K562 (cell line): ENCODE measurements around the gene DCUN1D2. TPM values are rescaled to one million over a fixed set of nuclear protein-coding genes. Genes with fewer than 3 reads are reported as not detected.

ENCODE experiments used
- ATAC-seq: fragments of 200-7000 bp; cut with Tn5 transposase; 3 replicates; pipeline ENCODE4 v1.9.1; 2020; ENCODE audit warnings: moderate library complexity
- BruUV-seq: library from RNA; stranded (reverse); fragments of 400-500 nt; replicated peaks from 2 replicates; lab custom pipeline; 2021; lab: Mats Ljungman, UMichigan
- CTCF ChIA-PET: fragments of 300-600 bp; formaldehyde crosslinking; extraction: SDS; loops from one replicate; lab custom pipeline; 2021; ENCODE audit warnings: low intra/inter-chr PET ratio; lab: Yijun Ruan, JAX
- POLR2A ChIA-PET: fragments of 300-600, 350-650 bp; sonication (Branson Sonifier 250); formaldehyde crosslinking; extraction: SDS; loops from one replicate; lab custom pipeline; 2021; ENCODE audit warnings: antibody characterized with exemption, inconsistent platforms; lab: Yijun Ruan, JAX
- DNase-seq, 4 experiments: peaks; one replicate each; pipeline versions ENCODE4 v3.0.0 to v3.0.0-alpha.2; 2011 to 2018; ENCODE audit warnings: low spot score in 3 of 4, mixed read lengths in 3 of 4; ENCODE audit errors: extremely low read depth in 1 of 4
- FAIRE-seq: peaks from 2 replicates; lab custom pipeline; 2011; peaks lifted over from hg19 to GRCh38; lab: Jason Lieb, UNC
- H2AFZ ChIP-seq: 2 replicates; pipeline ENCODE4 v1.6.0; 2011; ENCODE audit warnings: low read depth, low read length, control low read depth, inconsistent platforms
- H3K27ac ChIP-seq: fragments of 200-600 bp; 3 replicates; pipeline ENCODE4 v1.8.0; 2011; ENCODE audit warnings: low read depth, mild to moderate bottlenecking, control low read depth, inconsistent platforms, low read length, moderate library complexity, mixed read lengths; ENCODE audit errors: extremely low read depth
- H3K27me3 ChIP-seq, 2 experiments: fragments of 300-600 bp in 1 of 2; 2 replicates in 1 of 2; 3 replicates in 1 of 2; pipeline versions ENCODE4 v1.6.0 to v1.8.0; 2011; ENCODE audit warnings: inconsistent platforms in 2 of 2, low read length in 2 of 2, mild to moderate bottlenecking in 1 of 2, mixed read lengths in 1 of 2, moderate library complexity in 1 of 2; ENCODE audit not compliant: control insufficient read depth in 2 of 2, insufficient read depth in 2 of 2
- H3K36me3 ChIP-seq: fragments of 300-600 bp; 3 replicates; pipeline ENCODE4 v1.8.0; 2011; ENCODE audit warnings: mild to moderate bottlenecking, low read length, inconsistent platforms; ENCODE audit not compliant: control insufficient read depth, insufficient read depth
- H3K4me1 ChIP-seq, 2 experiments: fragments of 200-600 bp in 1 of 2; replicated peaks in 1 of 2; 2 replicates in 1 of 2; 3 replicates in 1 of 2; pipeline versions ENCODE4 v1.5.1 to v1.8.0; 2011; ENCODE audit warnings: inconsistent platforms in 2 of 2, low read length in 2 of 2, mild to moderate bottlenecking in 1 of 2, mixed read lengths in 1 of 2, moderate library complexity in 1 of 2; ENCODE audit not compliant: control insufficient read depth in 2 of 2, insufficient read depth in 2 of 2
- H3K4me2 ChIP-seq: 2 replicates; pipeline ENCODE4 v1.6.1; 2011; ENCODE audit warnings: low read length, control low read depth, inconsistent platforms, mixed read lengths; ENCODE audit not compliant: insufficient read depth
- H3K4me3 ChIP-seq: fragments of 200-600 bp; sonication (generic), shearing (Covaris generic); 2 replicates; pipeline ENCODE4 v1.5.1; 2016; ENCODE audit warnings: control low read depth, inconsistent platforms
- H3K79me2 ChIP-seq: fragments of 200-600 bp; 3 replicates; pipeline ENCODE4 v1.8.0; 2011; ENCODE audit warnings: low read length, inconsistent platforms; ENCODE audit not compliant: control insufficient read depth, insufficient read depth
- H3K9ac ChIP-seq, 2 experiments: 2 replicates each; pipeline versions ENCODE4 v1.6.0 to v1.6.1; 2011; ENCODE audit warnings: low read depth in 2 of 2, low read length in 2 of 2, control low read depth in 1 of 2, inconsistent platforms in 1 of 2, mild to moderate bottlenecking in 1 of 2, mixed read lengths in 1 of 2; ENCODE audit not compliant: insufficient read depth in 1 of 2
- H3K9me1 ChIP-seq: one replicate; pipeline ENCODE4 v1.6.0; 2011; ENCODE audit warnings: inconsistent platforms, mild to moderate bottlenecking, low read length, moderate library complexity; ENCODE audit not compliant: control insufficient read depth, insufficient read depth
- H3K9me3 ChIP-seq: replicated peaks from 2 replicates; pipeline ENCODE4 v1.5.1; 2011; ENCODE audit warnings: low read depth, low read length, inconsistent platforms; ENCODE audit not compliant: control insufficient read depth, insufficient read depth
- H4K20me1 ChIP-seq: replicated peaks from 2 replicates; pipeline ENCODE4 v1.6.1; 2011; ENCODE audit warnings: low read length, inconsistent platforms, mixed read lengths; ENCODE audit not compliant: control insufficient read depth, insufficient read depth
- EHMT2 ChIP-seq: fragments of 450-650 bp; IDR thresholded peaks from 2 replicates; pipeline ENCODE4 v1.6.1; 2018; ENCODE audit warnings: antibody characterized with exemption
- FUS ChIP-seq: fragments of 200-400 bp; formaldehyde crosslinking; optimal IDR thresholded peaks from 2 replicates; pipeline ENCODE3; 2017; ENCODE audit warnings: low read depth, low read length
- TAL1 ChIP-seq: fragments of 450-650 bp; IDR thresholded peaks from 2 replicates; pipeline ENCODE4 v1.6.1; 2016; ENCODE audit warnings: mild to moderate bottlenecking
- TFAM ChIP-seq: fragments of 250-450 bp; sonication (Bioruptor Pico); conservative IDR thresholded peaks from 2 replicates; pipeline ENCODE4 v1.5.0; 2021; ENCODE audit warnings: mild to moderate bottlenecking, moderate library complexity
- TFE3 ChIP-seq: fragments of 450-650 bp; formaldehyde crosslinking; IDR thresholded peaks from 2 replicates; pipeline ENCODE4 v1.4.0; 2020; ENCODE audit warnings: mild to moderate bottlenecking, mixed read lengths
- USF1 ChIP-seq: sonication (generic); formaldehyde crosslinking; IDR thresholded peaks from 2 replicates; pipeline ENCODE4 v1.9.0; 2022; ENCODE audit warnings: mild to moderate bottlenecking, missing genetic modification reagents
- XRCC5 ChIP-seq: fragments of 200-400 bp; formaldehyde crosslinking; IDR thresholded peaks from 2 replicates; pipeline ENCODE4 v1.6.1; 2017; ENCODE audit warnings: low read depth, mild to moderate bottlenecking, low read length
- ZC3H8 ChIP-seq: fragments of 450-650 bp; IDR thresholded peaks from 2 replicates; pipeline ENCODE4 v1.6.1; 2017
- WGBS: fragments of 100-300 bp; shearing (Covaris generic); methylation state at CpG from one replicate; pipeline ENCODE4 v1.1.6; 2016; ENCODE audit warnings: low coverage, mixed read lengths; ENCODE audit not compliant: insufficient coverage; ENCODE audit errors: missing lambda C conversion rate; 5-methylcytosine and 5-hydroxymethylcytosine counted together
- in situ Hi-C: fragments of 300-500 bp; cut with MboI; formaldehyde crosslinking; loops from 4 replicates; pipeline ENCODE4 v1.15.0; 2018; ENCODE audit warnings: inconsistent platforms, mixed read lengths
- intact Hi-C: fragments of 100-400 bp; cut with micrococcal nuclease; formaldehyde crosslinking; loops from 2 replicates; pipeline ENCODE4 v1.14.2; 2022
- polyA plus RNA-seq, 8 experiments: library from polyadenylated mRNA; depleted of rRNA in 4 of 8; stranded (reverse) in 5 of 8; unstranded in 3 of 8; fragments of >200 nt; fragmentation: Nextera tagmentation in 2 of 8; fragmentation: Illumina TruSeq in 1 of 8; extraction: Ambion mirVana in 2 of 8; extraction: Trizol in 1 of 8; gene quantifications; 2 replicates each; pipeline versions ENCODE4 v1.2.1 to v1.2.3, GENCODE V29; 2011 to 2014; ENCODE audit warnings: inconsistent platforms in 1 of 8, missing spikeins in 1 of 8
- total RNA-seq, 7 experiments: library from RNA; depleted of rRNA in 6 of 7; stranded (reverse); fragments of >200 nt in 6 of 7; fragmentation: Illumina TruSeq in 2 of 7; extraction: Trizol in 2 of 7; gene quantifications; 2 replicates each; pipeline versions ENCODE4 v1.2.1 to v1.2.3, GENCODE V29; 2011 to 2021; ENCODE audit warnings: low replicate concordance in 1 of 7
- TF ChIP-seq, protein P1 (sequence below): sonication (generic); formaldehyde crosslinking; IDR thresholded peaks from 2 replicates; pipeline ENCODE4 v1.5.0; 2020; ENCODE audit warnings: missing genetic modification reagents
- TF ChIP-seq, protein P2 (sequence below): fragments of 450-650 bp; formaldehyde crosslinking; IDR thresholded peaks from 2 replicates; pipeline ENCODE4 v1.4.0; 2022; ENCODE audit warnings: mild to moderate bottlenecking, moderate library complexity

The DCUN1D2 gene
- total and polyA plus RNA-seq, 9 of the 15 experiments (the other 6 are each of a cell fraction or from before 2014, with no cell fraction given): 2.1 to 16.8 (median 11.1) TPM

DNA sequence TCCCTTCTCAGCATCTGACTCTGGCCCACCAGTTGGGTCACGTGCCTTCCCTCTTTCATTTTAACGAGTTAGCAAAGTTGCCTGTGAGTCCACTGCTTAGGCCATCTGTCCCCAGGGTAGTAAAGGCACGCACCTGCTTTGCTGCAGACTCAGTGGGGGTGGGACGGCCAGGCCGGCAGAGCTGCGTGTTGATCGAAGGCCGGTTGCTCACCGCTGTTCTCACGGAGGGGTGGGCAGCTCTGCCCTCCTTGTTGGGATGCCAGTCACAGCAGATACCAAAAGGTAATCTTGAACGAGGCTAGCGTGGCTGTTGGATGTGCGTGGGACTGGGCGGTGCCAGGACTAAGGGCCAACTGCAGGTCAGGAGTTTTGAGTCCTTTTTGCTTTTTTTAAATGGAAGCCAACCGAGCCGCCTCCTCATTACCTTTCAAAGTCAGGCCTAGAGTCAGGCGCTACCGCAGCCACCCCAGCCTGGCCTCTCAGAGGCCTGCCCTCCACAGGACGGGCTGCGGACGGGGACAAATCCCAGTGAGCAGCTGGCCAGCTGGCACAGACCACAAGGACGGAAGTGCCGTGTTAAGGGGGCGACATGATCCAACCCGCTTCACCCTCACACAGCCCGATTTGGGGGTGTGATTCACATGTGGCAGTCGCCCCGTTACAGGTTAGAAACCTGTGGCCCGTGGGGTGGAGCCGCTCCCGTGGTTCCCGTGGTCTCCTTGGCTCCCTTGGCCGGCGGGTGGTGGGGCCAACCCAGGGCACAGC is 57.8 kb downstream of the DCUN1D2 start:
- FAIRE-seq (no peak), DNase-seq (no peak), ATAC-seq (no peak)
- no peak overlapping the region for H3K27ac ChIP-seq
- ChIA-PET CTCF (no interaction called here), POLR2A (interaction anchor here (0.6 kb wide), 1 partner anchor 905 kb away, joined by 3 read pairs; no protein-coding TSS in a partner anchor)
- H3K36me3 ChIP-seq: no peaks in the 10 kb centered on the region
- no TSS peak for BruUV-seq
- peaks cover 0 to 20% of the 10 kb centered on the region in 2 experiments; a peak in 2 of 5 replicates for H3K4me1 ChIP-seq
- peaks cover 14 to 50% of the 10 kb centered on the region in 2 experiments; a peak in 4 of 5 replicates for H3K27me3 ChIP-seq
- no peak overlapping the region for H3K4me2 ChIP-seq
- no peak overlapping the region for H3K9ac ChIP-seq
- no peak overlapping the region for H3K4me3 ChIP-seq
- intact Hi-C loops (no loop called here), in situ Hi-C loops (no loop called here)
- H3K9me1 ChIP-seq: no peaks in the 10 kb centered on the region
- TF ChIP-seq, protein P1, sequence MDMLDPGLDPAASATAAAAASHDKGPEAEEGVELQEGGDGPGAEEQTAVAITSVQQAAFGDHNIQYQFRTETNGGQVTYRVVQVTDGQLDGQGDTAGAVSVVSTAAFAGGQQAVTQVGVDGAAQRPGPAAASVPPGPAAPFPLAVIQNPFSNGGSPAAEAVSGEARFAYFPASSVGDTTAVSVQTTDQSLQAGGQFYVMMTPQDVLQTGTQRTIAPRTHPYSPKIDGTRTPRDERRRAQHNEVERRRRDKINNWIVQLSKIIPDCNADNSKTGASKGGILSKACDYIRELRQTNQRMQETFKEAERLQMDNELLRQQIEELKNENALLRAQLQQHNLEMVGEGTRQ (CRISPR knock-in tag): 0 out of 2 replicates have a peak, but pooled peaks have one; percentile 20
- TF ChIP-seq EHMT2: no peak
- TF ChIP-seq USF1 (CRISPR knock-in tag): peak; percentile 49; the same call in 1 of the 2 replicates
- TF ChIP-seq XRCC5: no peak
- TF ChIP-seq FUS: no peak
- TF ChIP-seq, protein P2, sequence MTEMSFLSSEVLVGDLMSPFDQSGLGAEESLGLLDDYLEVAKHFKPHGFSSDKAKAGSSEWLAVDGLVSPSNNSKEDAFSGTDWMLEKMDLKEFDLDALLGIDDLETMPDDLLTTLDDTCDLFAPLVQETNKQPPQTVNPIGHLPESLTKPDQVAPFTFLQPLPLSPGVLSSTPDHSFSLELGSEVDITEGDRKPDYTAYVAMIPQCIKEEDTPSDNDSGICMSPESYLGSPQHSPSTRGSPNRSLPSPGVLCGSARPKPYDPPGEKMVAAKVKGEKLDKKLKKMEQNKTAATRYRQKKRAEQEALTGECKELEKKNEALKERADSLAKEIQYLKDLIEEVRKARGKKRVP (CRISPR knock-in tag): no peak
- no peak for TF ChIP-seq TAL1
- no peak for TF ChIP-seq TFAM (CRISPR knock-in tag)
- no peak for TF ChIP-seq TFE3 (CRISPR knock-in tag)
- no peak for TF ChIP-seq ZC3H8
- peaks cover 4% of the 10 kb centered on the region; the same call in 1 of the 2 replicates for H4K20me1 ChIP-seq
- WGBS: 22% methylated on average over 23 of the region's 34 CpGs
- no peaks in the 10 kb centered on the region for H3K9me3 ChIP-seq
- no peak overlapping the region for H2AFZ ChIP-seq
- H3K79me2 ChIP-seq: no peaks in the 10 kb centered on the region
